ENCODE results near the gene MED26.

- TF ChIP-seq CTCF (IDR thresholded peaks at IDR 0.05) (no peak), POLR2A (IDR thresholded peaks at IDR 0.05) (no peak)
Measured at GRCh38 chr19:16605115-16605514, 22.9 kb downstream of the MED26 start.

All from heart left ventricle (tissue), 13 donors.